Measurements from ENCODE around the gene STARD3.
A peak's percentile ranks its signal among the peaks of the same experiment; 100 is the strongest.

STARD3 gene

GRCh38 chr17:39617446-39618245 is 19.3 kb upstream of the STARD3 start:
- peak; percentile 48 to 70 (median 60) for DNase-seq
- Histone ChIP-seq H3K27me3 (replicated peaks in 2 of 5; ENCODE audit: control insufficient read depth in 4 of 5, insufficient read depth in 5 of 5, low read length in 4 of 5) (peaks cover 0 to 40% (median 28%) of the 10 kb centered on the region in 5 experiments), H3K27ac (ENCODE audit: insufficient read depth in 1 of 2, low read depth in 1 of 2, low read length in 2 of 2, poor library complexity in 1 of 2, severe bottlenecking in 2 of 2) (no peak overlapping the region), H3K4me3 (ENCODE audit: control insufficient read depth in 1 of 7, extremely low read depth in 1 of 7, insufficient read depth in 4 of 7, low read depth in 2 of 7, low read length in 6 of 7) (peak overlapping the region in 5 of 7 experiments; percentile 17 to 79 (median 59)), H3K36me3 (ENCODE audit: control insufficient read depth in 4 of 4, insufficient read depth in 4 of 4, low read length in 3 of 4) (no peaks in the 10 kb centered on the region), H3K4me1 (ENCODE audit: control extremely low read depth in 1 of 4, control insufficient read depth in 4 of 4, insufficient read depth in 4 of 4, low read length in 3 of 4) (peaks cover 0 to 22% (median 17%) of the 10 kb centered on the region in 4 experiments), H3K9me3 (ENCODE audit: control extremely low read depth in 1 of 5, control insufficient read depth in 4 of 5, insufficient read depth in 2 of 5, low read depth in 1 of 5, low read length in 4 of 5) (no peaks in the 10 kb centered on the region)
- ChIA-PET CTCF (interaction anchor here (1.0 to 20.3 kb wide), 5 partner anchors 34 to 90 kb away, joined by 3 to 445 read pairs (median 102); partner anchors contain the start of genes PNMT and TCAP), POLR2A (no interaction called here)
- 1% methylated on average over 63 of the region's 79 CpGs for WGBS (ENCODE audit: insufficient coverage)

- H3K4me3 ChIP-seq (ENCODE audit: control insufficient read depth in 1 of 7, extremely low read depth in 1 of 7, insufficient read depth in 4 of 7, low read depth in 2 of 7, low read length in 6 of 7): peak overlapping the region in 6 of 7 experiments; percentile 27 to 79 (median 60)
- no peaks in the 10 kb centered on the region for H3K9me3 ChIP-seq (ENCODE audit: control extremely low read depth in 1 of 5, control insufficient read depth in 4 of 5, insufficient read depth in 2 of 5, low read depth in 1 of 5, low read length in 4 of 5)
- POLR2A ChIA-PET: no interaction called here
- no peak for DNase-seq
- 0% methylated on average over 14 of the region's 33 CpGs for WGBS (ENCODE audit: insufficient coverage)
- CTCF ChIA-PET: interaction anchor here (0.9 to 20.3 kb wide), 9 partner anchors 14 to 81 kb away, joined by 3 to 445 read pairs (median 76); partner anchors contain the start of genes ERBB2, PNMT and TCAP
- peaks cover 0 to 40% (median 23%) of the 10 kb centered on the region in 5 experiments for H3K27me3 ChIP-seq (replicated peaks in 2 of 5; ENCODE audit: control insufficient read depth in 4 of 5, insufficient read depth in 5 of 5, low read length in 4 of 5)
- H3K36me3 ChIP-seq (ENCODE audit: control insufficient read depth in 4 of 4, insufficient read depth in 4 of 4, low read length in 3 of 4): no peaks in the 10 kb centered on the region
- no peak overlapping the region for H3K27ac ChIP-seq (ENCODE audit: insufficient read depth in 1 of 2, low read depth in 1 of 2, low read length in 2 of 2, poor library complexity in 1 of 2, severe bottlenecking in 2 of 2)
- H3K4me1 ChIP-seq (ENCODE audit: control extremely low read depth in 1 of 4, control insufficient read depth in 4 of 4, insufficient read depth in 4 of 4, low read length in 3 of 4): peaks cover 0 to 24% (median 19%) of the 10 kb centered on the region in 4 experiments
Measured at GRCh38 chr17:39618246-39618913, 18.6 kb upstream of the STARD3 start.

- H3K27me3 ChIP-seq (replicated peaks in 2 of 5; ENCODE audit: control insufficient read depth in 4 of 5, insufficient read depth in 5 of 5, low read length in 4 of 5): peaks cover 0 to 40% (median 19%) of the 10 kb centered on the region in 5 experiments
- H3K27ac ChIP-seq (ENCODE audit: insufficient read depth in 1 of 2, low read depth in 1 of 2, low read length in 2 of 2, poor library complexity in 1 of 2, severe bottlenecking in 2 of 2): no peak overlapping the region
- H3K4me1 ChIP-seq (ENCODE audit: control extremely low read depth in 1 of 4, control insufficient read depth in 4 of 4, insufficient read depth in 4 of 4, low read length in 3 of 4): peaks cover 0 to 24% (median 19%) of the 10 kb centered on the region in 4 experiments
- 67% methylated on average over 9 of the region's 13 CpGs for WGBS (ENCODE audit: insufficient coverage)
- H3K9me3 ChIP-seq (ENCODE audit: control extremely low read depth in 1 of 5, control insufficient read depth in 4 of 5, insufficient read depth in 2 of 5, low read depth in 1 of 5, low read length in 4 of 5): no peaks in the 10 kb centered on the region
- DNase-seq: no peak
- POLR2A ChIA-PET: interaction anchor here (3.0 kb wide), 1 partner anchor 18 kb away, joined by 9 read pairs; the partner anchor contains the start of gene STARD3
- H3K36me3 ChIP-seq (ENCODE audit: control insufficient read depth in 4 of 4, insufficient read depth in 4 of 4, low read length in 3 of 4): no peaks in the 10 kb centered on the region
- CTCF ChIA-PET: interaction anchor here (0.8 to 20.3 kb wide), 11 partner anchors 14 to 126 kb away, joined by 3 to 445 read pairs (median 5); partner anchors contain the start of genes ERBB2, PNMT and TCAP
- peak overlapping the region in 4 of 7 experiments; percentile 27 to 79 (median 70) for H3K4me3 ChIP-seq (ENCODE audit: control insufficient read depth in 1 of 7, extremely low read depth in 1 of 7, insufficient read depth in 4 of 7, low read depth in 2 of 7, low read length in 6 of 7)
Measured at GRCh38 chr17:39618956-39619785, 17.8 kb upstream of the STARD3 start.

GRCh38 chr17:39619786-39620101 is 17.2 kb upstream of the STARD3 start:
- ChIA-PET CTCF (interaction anchor here (0.8 to 20.3 kb wide), 10 partner anchors 13 to 133 kb away, joined by 3 to 445 read pairs (median 40); partner anchors contain the start of genes ERBB2, PNMT and TCAP), POLR2A (interaction anchor here (3.0 kb wide), 1 partner anchor 18 kb away, joined by 9 read pairs; the partner anchor contains the start of gene STARD3)
- no CpG with 5 or more reads among the region's 1 CpG for WGBS (ENCODE audit: insufficient coverage)
- Histone ChIP-seq H3K9me3 (ENCODE audit: control extremely low read depth in 1 of 5, control insufficient read depth in 4 of 5, insufficient read depth in 2 of 5, low read depth in 1 of 5, low read length in 4 of 5) (no peaks in the 10 kb centered on the region), H3K36me3 (ENCODE audit: control insufficient read depth in 4 of 4, insufficient read depth in 4 of 4, low read length in 3 of 4) (no peaks in the 10 kb centered on the region), H3K27me3 (replicated peaks in 2 of 5; ENCODE audit: control insufficient read depth in 4 of 5, insufficient read depth in 5 of 5, low read length in 4 of 5) (peaks cover 0 to 40% (median 22%) of the 10 kb centered on the region in 5 experiments), H3K4me1 (ENCODE audit: control extremely low read depth in 1 of 4, control insufficient read depth in 4 of 4, insufficient read depth in 4 of 4, low read length in 3 of 4) (peaks cover 0 to 24% (median 19%) of the 10 kb centered on the region in 4 experiments), H3K4me3 (ENCODE audit: control insufficient read depth in 1 of 7, extremely low read depth in 1 of 7, insufficient read depth in 4 of 7, low read depth in 2 of 7, low read length in 6 of 7) (no peak overlapping the region), H3K27ac (ENCODE audit: insufficient read depth in 1 of 2, low read depth in 1 of 2, low read length in 2 of 2, poor library complexity in 1 of 2, severe bottlenecking in 2 of 2) (no peak overlapping the region)
- no peak for DNase-seq

- Histone ChIP-seq H3K36me3 (ENCODE audit: control insufficient read depth in 4 of 4, insufficient read depth in 4 of 4, low read length in 3 of 4) (no peaks in the 10 kb centered on the region), H3K27me3 (replicated peaks in 2 of 5; ENCODE audit: control insufficient read depth in 4 of 5, insufficient read depth in 5 of 5, low read length in 4 of 5) (peaks cover 0 to 41% (median 28%) of the 10 kb centered on the region in 5 experiments), H3K9me3 (ENCODE audit: control extremely low read depth in 1 of 5, control insufficient read depth in 4 of 5, insufficient read depth in 2 of 5, low read depth in 1 of 5, low read length in 4 of 5) (no peaks in the 10 kb centered on the region), H3K27ac (ENCODE audit: insufficient read depth in 1 of 2, low read depth in 1 of 2, low read length in 2 of 2, poor library complexity in 1 of 2, severe bottlenecking in 2 of 2) (no peak overlapping the region), H3K4me3 (ENCODE audit: control insufficient read depth in 1 of 7, extremely low read depth in 1 of 7, insufficient read depth in 4 of 7, low read depth in 2 of 7, low read length in 6 of 7) (peak overlapping the region in 1 of 7 experiments; percentile 20), H3K4me1 (ENCODE audit: control extremely low read depth in 1 of 4, control insufficient read depth in 4 of 4, insufficient read depth in 4 of 4, low read length in 3 of 4) (peaks cover 0 to 30% (median 22%) of the 10 kb centered on the region in 4 experiments)
- 13% methylated on average over 24 of the region's 26 CpGs for WGBS (ENCODE audit: insufficient coverage)
- DNase-seq: peak; percentile 78 to 87 (median 81)
- POLR2A ChIA-PET: interaction anchor here (3.0 kb wide), 1 partner anchor 16 kb away, joined by 9 read pairs; the partner anchor contains the start of gene STARD3
- CTCF ChIA-PET: interaction anchor here (0.6 to 20.3 kb wide), 24 partner anchors 9 to 159 kb away, joined by 3 to 445 read pairs (median 6); partner anchors contain the start of genes PNMT and TCAP
Measured at GRCh38 chr17:39621523-39622379, 15.2 kb upstream of the STARD3 start.
